Activated CD4-positive, alpha-beta T cell treated with anti-CD3 and anti-CD28 coated beads for 1 hour (primary cell): ENCODE results near the gene TTL.
"Not testable (repeated sequence)": the region's sequence is repeated elsewhere in the genome, so short reads cannot be mapped to it uniquely, and the experiment has no call there.

Source experiments
- DNase-seq: peaks from one replicate; pipeline ENCODE4 v3.0.0-alpha.2; 2020

The TTL gene

DNA sequence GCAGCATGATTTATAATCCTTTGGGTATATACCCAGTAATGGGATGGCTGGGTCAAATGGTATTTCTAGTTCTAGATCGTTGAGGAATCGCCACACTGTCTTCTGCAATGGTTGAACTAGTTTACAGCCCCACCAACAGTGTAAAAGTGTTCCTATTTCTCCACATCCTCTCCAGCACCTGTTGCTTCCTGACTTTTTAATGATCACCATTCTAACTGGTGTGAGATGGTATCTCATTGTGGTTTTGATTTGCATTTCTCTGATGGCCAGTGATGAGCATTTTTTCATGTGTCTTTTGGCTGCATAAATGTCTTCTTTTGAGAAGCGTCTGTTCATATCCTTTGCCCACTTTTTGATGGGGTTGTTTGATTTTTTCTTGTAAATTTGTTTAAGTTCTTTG is 42.3 kb downstream of the TTL start:
- not testable (repeated sequence) for DNase-seq

DNA sequence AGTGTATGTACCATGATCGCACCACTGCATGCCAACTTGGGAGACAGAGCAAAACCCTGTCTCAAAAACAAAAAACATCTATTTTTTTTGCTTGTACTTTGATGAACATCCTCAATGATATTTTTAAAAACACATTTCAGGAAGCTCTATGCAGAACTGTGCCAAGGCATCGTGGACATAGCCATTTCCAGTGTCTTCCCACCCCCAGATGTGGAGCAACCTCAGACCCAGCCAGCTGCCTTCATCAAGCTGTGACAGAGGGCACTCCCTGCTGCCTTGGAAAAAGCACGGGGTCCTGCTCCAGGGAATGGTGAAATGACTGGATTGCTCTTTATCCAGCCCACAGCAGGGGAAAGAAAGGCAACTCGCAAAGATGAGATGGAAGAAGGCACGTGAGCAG is 46.6 kb downstream of the TTL start:
- no peak for DNase-seq

DNA sequence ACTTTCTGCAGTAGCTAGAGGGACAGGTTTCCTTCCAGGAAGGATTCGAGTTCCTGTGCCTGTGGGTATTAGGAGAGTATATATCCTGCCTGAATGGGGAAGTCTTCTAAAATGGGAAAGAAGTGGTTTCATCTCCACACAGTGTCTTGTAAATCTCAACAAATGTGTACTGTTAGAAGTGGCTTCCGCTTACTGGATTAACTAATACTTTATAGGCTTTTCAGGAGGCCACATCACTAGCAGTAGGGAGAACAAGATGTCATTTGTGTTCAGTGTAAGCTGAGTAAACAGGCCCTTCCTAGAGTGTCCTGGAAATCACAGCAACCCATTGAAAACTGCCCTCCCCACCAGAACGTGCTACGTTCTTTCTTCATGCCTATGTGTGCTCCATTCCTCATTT is 47.8 kb downstream of the TTL start:
- DNase-seq = no peak

DNA sequence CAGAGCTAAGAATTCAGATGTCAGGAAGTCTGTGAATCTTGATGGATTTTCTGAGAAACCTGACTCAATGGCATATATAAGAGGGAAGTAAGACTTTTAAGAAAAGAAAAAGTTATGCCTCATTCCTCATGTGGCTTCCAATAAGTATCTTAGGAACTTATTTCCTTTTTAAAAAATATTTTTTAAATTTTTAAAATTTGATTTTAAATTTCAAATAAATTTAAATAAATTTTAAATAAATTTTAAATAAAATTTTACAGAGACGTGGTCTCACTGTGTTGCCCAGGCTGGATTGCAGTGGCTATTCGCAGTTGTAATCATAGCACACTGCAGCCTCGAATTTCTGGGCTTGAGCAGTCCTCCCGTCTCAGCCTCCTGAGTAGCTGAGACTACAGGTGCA is 48.8 kb downstream of the TTL start:
- DNase-seq = no peak

DNA sequence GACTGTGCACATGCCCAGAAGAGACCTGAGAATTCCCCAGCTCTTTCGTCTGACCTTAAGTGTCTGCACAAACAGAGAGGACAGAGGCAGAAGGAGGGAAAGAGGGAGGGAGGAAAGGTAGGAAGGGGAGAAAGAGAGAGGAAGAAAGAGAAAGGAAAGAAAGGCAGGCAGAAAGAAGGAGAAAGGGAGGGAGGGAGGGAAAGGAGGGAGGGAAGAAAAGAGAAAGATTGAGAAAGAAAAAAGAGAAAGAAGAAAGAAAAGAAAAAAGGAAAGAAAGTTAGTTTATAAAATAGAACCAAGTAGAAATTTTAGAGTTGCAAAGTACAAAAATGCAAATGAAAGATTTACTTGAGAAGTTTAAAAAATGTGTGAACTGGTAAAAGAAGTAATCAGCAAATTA is 52.9 kb downstream of the TTL start:
- no peak for DNase-seq

DNA sequence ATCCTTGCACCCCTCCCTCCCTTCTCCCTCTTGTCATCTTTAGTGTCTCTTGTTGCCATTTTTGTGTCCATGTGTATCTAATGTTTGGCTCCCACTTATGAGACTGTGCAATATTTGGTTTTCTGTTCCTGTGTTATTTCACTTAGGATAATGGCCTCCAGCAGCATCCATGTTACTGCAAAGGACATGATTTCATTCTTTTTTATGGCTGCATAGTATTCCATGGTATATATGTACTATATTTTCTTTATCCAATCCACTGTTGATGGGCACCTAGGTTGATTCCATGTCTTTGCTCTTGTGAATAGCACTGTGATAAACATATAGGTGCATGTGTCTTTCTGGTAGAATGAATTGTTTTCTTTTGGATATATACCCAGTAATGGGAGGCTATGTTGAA is 54.7 kb downstream of the TTL start:
- not testable (repeated sequence) for DNase-seq

DNA sequence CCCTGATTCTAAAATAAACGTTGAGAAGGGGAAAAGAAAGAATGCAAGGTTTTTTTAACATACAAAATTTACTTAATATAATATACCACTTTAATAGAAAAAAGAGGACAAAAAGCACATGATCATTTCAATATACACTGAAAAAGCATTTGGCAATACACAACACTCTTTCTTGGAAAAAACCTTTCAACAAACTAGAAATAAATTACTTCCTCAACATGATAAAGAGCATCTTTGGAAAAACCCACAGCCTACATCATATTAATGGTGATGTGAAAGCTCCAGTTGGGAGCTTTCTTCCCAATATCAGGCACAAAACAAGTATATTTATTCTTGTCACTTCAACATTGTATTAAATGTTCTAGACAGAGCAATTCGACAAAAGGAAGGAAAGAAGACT is 57.4 kb downstream of the TTL start:
- DNase-seq = no peak

DNA sequence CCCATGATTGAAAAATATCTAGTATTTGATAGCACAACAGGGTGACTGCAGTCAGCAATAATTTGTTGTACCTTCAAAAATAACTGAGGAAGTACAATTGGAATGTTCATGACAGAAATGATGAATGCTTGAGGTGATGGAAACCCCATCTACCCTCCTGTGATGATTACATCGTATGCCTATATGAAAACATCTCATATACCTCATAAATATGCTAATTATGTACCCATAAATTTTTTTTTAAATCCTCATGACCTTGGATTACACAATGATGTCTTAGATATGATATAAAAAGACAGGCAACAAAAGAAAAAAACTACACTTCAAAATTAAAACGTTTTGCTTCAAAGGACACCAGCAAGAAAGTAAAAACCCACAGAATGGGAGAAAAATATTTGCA is 59.0 kb downstream of the TTL start:
- DNase-seq = no peak

DNA sequence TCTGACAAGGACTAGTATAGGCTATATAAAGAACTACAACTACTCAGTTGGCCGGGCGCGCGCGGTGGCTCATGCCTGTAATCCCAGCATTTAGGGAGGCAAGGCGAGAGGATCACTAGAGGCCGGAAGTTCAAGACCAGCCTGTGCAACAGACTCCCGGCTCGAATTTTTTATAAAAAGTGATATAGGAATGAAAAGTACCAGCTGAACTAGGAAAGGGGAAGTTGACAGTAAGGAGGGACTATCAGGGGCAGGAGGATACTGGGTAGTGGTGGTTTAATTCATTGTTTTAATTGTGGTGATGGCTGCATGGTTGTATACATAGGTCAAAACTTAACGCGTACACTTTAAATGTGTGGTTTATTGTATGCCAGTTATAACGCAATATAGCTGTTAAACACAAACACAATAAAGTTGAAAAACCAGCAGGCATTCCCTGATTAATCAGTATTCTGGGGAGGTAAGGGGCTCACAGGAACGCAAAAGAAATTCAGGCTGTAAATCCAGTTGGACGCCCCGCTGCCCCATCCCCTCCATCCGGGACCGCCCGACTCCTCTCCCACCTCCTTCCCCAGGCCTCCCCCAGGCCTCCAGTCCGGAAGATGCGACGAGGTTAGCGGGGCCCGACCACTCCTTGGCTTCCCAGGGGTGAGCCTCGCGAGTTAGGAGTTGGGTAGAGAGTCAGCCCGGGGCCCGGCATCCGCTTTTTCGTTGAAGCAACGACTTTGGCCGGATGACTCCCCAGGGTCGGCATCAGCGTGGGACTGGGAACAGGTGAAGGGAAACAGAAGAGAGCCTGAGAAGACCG is 59.6 kb downstream of the TTL start:
- no peak for DNase-seq

DNA sequence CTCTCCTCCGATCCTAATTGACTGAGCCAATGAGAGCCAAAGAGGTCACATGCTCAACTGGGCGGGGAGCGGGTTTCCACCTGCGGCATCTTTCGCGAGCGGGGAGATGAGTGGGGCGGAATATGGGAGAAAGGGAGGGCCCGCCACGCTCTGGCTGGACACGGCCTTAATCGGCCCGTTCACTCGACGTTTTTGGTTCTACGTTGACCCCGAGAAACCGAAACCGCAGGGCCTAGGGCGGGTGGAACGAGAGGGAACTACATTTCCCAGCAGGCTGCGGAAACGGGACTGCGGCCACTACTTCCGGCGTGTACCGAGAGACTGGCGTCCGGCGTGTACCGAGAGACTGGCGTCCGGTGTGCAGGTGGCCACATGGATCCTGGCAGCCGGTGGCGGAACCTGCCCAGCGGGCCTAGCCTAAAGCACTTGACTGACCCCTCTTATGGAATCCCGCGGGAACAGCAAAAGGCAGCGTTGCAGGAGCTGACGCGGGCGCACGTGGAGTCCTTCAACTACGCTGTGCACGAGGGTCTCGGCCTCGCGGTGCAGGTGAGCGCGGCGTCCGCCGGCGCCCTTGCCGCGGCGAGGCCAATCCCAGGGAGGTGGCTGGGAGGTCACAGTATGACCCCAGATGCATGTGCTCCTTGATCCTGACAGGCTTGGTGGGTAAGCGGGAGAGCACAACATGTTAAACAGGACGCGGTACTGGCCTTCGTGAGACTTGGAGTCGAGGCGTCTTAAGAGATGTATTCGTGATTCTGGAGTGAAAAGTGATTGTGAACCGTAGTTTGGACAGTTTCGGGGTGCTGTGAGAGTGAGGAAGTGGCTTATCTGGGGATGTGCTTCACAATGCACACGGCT is 60.4 kb downstream of the TTL start, which contains the start of gene POLR1B:
Gene POLR1B, plus strand, starts transcription at position 343 of the 861 bp plus-strand sequence. Its CDS starts 30 bp downstream, at position 373.
- peak; percentile 63 for DNase-seq

DNA sequence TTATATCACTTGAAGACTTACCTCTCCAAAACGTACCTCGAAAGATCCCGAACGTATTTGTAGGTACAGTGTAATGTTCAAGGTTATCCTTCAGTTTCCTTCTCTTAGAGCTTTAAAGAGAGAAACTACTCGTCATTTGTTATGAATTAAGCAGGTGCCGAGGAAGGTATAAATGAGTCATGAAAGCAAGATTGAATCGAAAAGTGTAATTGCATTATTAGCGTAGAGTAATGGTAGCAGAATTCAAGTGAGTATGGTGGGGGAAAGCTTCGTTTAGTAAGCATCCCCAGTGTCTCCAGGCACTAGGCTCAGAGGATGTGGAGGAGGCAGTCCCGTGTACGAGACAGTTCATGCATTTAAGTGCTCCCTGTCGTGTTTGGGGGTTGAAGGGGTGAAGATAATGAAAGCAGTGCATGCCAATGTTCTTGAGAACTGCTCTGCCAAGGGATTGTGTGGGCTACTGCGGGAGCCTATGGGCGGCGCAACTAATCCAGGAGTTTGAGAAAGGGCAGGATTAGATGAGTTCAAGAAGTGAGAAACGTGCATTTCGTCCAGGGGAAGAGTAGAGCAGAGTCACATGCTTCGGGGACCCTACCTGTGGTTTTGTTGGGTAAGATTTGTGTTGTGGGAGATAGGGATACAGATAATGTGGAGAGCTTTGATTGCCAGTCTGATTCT is 61.2 kb downstream of the TTL start:
- no peak for DNase-seq

DNA sequence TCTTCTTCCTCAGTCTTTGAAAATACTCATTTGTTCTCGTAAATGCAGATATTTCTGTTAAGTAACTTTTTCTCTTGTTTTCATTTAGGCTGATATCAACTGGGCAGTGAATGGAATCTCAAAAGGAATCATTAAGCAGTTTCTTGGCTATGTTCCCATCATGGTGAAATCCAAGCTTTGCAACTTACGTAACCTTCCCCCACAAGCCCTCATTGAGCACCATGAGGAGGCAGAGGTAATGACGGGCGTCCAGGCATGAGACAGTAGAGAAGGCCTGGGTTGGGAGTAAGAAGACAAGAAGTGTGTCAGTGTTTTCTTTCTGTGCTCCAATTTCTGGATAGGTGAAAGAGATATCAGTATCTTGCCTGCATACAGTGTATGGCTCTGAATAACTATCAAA is 65.4 kb downstream of the TTL start:
- DNase-seq = no peak

DNA sequence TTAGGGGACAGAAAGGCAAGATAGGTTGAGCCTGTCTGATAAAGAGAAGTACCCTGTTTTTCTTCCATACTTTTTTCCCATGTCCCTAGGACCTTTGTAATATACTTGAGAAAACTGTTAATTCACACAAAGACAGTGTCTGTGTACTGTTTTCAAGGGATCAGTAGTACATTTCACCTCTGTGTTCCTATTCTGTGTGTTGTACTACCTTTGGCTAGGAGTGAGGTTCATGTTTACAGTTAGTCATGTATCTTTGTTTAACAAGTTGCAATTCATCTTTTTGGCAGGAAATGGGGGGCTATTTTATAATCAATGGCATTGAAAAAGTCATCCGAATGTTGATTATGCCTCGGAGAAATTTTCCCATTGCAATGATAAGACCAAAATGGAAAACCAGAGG is 67.0 kb downstream of the TTL start:
- no peak for DNase-seq

DNA sequence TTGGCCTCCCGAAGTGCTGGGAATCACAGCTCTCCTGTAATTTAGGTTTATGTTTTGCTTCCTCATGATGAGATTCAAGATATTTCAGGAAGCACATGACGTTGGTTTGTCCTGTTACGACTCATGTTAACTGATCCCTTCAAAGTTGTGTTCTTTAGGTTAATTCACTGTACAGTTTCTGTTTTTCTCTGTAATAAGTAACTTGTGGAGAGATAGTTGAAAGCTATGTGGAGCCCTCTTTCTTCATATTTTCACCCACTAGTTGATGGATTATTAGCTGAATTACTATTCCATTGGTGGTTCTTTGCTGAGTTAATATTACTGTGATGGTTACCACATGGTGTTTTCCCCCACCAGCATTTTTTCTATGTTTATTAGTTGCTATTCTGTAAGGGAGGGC is 84.1 kb downstream of the TTL start:
- DNase-seq = no peak

DNA sequence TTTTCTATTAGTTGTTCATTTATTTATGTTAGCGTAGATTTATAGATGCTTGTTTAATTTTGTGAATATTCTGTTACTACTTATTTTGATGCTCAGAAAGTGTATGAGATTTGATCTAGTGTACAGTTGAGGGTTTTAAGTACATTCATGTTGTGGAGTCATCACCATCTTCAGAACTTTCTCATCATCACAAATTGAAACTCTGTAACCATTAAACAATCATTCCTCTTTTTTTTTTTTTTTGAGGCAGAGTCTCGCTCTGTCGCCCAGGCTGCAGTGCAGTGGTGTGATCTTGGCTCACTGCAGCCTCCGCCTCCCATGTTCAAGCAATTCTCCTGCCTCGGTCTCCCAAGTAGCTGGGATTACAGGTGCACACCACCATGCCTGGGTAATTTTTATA is 84.6 kb downstream of the TTL start:
- not testable (repeated sequence) for DNase-seq

DNA sequence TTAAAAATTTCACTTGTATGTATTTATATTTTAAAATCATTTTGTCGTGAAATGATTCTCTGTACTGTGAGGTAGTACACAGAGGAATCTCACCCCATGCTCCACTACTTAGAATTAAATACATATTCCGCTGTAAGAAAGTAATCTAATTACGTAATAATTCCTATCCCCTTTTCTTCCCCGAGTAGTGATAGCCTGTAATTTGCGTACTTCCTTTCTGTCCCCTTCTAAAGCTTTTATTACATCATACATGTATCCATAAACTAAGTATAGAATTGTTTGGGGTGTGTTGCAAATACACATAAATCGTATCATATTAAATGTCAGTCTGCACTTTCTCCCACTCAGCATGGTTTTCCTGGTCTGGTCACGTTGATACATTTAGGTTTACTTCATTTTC is 90.0 kb downstream of the TTL start:
- no peak for DNase-seq

DNA sequence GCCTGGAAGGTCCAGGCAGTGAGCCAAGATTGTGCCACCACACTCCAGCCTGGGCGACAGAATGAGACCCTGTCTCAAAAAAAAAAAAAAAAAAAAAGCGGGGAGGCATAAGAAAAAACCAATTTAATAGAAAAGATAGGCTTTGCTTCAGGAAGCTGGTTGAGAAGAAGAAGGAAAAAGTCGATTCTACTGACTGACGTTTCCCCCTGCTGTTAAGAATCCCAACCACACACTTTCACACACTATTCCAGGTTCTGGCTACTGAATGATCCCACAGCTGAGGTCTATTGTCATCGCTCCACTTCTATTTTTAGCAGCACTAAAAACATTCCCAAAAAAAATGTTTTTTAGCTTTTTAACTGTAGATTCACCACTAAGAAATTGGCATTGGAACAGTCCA is 95.8 kb downstream of the TTL start:
- no peak for DNase-seq

DNA sequence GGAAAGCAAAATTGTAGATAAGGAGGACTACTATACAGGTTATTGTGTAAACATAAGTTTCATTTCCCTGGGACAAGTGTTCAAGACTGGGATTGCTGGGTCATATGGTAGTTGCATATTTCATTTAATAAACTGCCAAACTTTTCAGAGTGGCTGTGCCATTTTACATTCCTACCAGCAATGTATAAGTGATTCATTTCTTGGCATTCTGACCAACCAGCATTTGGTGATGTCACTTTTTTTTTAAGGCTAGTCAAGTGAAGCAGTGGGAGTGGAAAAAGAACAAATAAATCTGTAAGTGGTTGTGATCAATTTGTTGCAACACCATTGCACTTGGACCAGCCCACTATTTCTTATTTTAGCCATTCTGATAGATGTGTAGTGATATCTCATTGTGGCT is 97.3 kb downstream of the TTL start:
- DNase-seq = no peak

DNA sequence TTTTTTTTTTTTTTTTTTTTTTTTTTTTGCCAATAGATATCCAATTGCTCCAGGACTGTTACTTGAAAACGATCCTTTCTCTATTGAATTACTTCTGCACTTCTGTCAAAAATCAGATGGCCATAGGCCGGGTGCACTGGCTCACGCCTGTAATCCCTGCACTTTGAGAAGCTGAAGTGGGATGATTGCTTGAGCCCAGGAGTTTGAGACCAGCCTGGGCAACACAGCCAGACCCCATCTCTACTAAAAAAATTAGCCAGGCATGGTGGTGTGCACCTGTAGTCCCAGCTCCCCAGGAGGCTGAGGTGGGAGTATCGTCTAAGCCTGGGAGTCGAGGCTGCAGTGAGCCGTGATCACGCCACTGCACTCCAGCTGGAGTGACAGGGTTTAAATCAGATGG is 98.1 kb downstream of the TTL start:
- DNase-seq = no peak

DNA sequence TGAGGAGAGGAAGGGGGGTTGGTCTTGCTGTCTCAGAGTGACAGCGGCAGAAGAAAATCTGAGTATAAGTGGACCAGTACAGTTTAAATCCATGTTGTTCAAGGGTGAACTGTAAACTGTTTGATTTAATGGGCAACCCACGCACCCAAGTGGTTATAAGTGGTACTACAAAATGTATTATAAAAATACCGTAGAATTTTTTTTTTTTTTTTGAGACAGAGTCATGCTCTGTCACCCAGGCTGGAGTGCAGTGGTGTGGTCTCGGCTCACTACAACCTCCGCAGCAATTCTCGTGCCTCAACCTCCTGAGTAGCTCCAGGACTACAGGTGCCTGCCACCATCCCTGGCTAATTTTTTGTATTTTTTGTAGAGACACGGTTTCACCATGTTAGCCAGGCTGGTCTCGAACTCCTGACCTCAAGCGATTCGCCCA is 100.4 kb downstream of the TTL start:
- no peak for DNase-seq

DNA sequence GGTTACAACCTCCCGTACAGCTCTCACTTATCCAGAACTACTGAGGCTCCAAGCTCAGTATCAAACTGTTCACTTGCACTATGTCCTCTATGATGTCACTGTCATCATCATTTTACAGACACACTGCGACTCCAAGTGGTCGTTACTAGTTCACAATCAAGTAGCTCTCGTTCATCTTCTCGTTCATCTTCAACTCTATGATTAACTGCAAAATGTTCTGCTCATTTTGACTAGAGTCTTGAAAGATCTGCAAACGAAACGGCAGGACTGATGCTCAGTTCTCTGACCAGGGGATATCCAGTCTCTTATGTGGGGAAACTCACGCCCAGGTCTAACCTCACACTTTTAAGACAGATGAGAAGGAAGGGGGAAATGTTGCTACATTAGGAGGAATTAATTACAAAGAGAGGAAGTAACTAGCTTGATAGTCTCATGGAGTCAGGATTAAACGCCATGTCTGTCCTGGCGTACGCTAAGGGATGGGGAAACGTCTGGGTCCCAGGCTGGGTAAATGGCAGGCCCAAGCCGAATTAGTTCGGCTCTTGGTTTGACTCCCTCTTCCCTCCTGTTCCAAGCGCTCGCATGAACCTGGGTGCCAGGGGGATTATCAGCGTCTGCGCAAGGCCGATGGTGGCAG is 101.7 kb downstream of the TTL start:
- DNase-seq = no peak

DNA sequence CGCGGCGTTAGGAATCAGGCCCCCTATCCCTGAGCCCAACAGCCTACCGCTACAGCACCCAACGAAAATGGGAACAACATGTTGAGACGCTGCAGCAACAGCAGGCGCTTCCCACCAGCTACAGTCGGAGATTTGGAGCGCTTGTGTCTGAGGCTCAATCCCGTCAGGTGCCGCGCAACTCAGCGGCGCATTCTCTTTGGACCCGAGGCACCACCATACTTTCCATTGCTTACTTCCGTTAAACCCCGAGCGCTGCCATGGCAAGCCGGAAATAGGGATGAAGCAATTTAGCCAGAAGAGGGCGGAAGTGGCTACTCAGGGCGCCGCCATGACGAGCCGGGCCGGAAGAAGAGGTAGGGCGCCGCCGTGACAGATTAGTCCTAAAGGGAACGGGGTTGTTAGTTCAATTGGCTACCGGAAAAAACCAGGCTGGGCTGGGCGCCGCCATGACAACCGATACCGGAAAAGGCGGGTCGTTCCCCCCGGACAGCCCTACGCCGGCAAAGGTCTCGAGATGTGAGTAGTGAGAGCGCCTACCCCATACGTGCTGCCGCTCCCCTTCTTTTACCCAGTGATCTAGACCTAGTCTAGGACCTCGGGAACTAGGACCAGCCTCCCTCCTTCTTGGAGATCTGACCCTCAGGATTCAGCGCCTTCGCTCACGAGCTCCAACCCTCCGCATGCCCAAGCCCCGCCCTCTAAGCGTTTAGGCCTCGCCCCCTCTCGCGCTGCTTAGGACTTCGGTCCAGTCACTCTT is 102.4 kb downstream of the TTL start, which contains the start of gene CHCHD5:
Gene CHCHD5, plus strand, starts transcription at position 476 of the 757 bp plus-strand sequence. Its CDS starts 39 bp downstream, at position 515.
- DNase-seq = peak; percentile 91
